Measurements from ENCODE around the gene TIMM22.

DNA sequence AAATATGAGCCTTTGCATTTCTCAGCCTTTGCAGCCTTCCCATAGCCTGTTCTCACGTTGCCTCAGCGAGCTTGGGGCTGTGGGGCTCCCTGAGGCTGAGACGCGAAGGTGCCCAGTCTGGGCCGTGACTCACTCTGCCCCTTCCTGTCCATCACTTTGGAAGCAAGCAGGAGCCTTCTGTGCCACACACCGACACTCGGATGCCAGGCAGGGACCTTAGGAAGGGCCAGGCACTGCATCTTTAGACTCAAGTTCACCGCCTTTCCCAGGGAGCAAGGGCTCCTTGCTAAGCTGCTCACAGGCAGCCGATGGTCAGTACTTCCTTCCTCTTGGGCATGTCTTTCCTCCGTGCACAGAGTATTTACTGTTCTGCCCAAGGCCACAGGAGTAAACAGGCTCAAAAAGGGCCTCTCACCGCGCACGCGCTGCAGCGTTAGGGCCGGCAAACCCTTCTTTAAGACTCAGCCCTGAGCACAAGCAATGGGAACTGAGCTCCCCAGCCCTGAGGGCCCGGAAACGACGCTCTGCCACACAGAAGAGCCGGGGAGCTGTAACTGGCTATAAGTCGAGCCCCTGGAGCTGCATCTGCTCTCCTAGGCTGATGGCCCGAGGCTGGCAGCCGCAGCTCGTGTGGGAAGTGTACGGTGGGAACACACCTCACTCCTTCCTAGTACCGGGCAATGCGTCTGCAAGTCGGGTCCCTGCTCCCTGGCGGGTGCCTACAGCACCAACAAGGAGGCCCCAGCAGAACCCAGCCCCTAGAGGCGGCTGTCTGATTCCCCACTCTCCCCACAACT, 7.2 kb downstream of the TIMM22 start:
- TF ChIP-seq, protein P1, sequence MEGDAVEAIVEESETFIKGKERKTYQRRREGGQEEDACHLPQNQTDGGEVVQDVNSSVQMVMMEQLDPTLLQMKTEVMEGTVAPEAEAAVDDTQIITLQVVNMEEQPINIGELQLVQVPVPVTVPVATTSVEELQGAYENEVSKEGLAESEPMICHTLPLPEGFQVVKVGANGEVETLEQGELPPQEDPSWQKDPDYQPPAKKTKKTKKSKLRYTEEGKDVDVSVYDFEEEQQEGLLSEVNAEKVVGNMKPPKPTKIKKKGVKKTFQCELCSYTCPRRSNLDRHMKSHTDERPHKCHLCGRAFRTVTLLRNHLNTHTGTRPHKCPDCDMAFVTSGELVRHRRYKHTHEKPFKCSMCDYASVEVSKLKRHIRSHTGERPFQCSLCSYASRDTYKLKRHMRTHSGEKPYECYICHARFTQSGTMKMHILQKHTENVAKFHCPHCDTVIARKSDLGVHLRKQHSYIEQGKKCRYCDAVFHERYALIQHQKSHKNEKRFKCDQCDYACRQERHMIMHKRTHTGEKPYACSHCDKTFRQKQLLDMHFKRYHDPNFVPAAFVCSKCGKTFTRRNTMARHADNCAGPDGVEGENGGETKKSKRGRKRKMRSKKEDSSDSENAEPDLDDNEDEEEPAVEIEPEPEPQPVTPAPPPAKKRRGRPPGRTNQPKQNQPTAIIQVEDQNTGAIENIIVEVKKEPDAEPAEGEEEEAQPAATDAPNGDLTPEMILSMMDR (conservative IDR thresholded peaks at IDR 0.05 in 1 of 2, IDR thresholded peaks at IDR 0.05 in 1 of 2; ENCODE audit: extremely low read depth in 1 of 2, insufficient read depth in 1 of 2, low read depth in 1 of 2, low read length in 2 of 2): no peak
- TF ChIP-seq EZH2 (IDR thresholded peaks at IDR 0.05; ENCODE audit: borderline replicate concordance, low read length): no peak

Data from mammary epithelial cell (primary cell).